IPS DF 4.7 (cell line): ENCODE results near the gene DGCR2.
"Not testable (repeated sequence)": the region's sequence is repeated elsewhere in the genome, so short reads cannot be mapped to it uniquely, and the experiment has no call there.

Experiments used
- DNase-seq: peaks from one replicate; pipeline ENCODE4 v3.0.0-alpha.2; 2013; ENCODE audit warnings: low spot score; ENCODE audit errors: extremely low read depth

DGCR2 gene

DNA sequence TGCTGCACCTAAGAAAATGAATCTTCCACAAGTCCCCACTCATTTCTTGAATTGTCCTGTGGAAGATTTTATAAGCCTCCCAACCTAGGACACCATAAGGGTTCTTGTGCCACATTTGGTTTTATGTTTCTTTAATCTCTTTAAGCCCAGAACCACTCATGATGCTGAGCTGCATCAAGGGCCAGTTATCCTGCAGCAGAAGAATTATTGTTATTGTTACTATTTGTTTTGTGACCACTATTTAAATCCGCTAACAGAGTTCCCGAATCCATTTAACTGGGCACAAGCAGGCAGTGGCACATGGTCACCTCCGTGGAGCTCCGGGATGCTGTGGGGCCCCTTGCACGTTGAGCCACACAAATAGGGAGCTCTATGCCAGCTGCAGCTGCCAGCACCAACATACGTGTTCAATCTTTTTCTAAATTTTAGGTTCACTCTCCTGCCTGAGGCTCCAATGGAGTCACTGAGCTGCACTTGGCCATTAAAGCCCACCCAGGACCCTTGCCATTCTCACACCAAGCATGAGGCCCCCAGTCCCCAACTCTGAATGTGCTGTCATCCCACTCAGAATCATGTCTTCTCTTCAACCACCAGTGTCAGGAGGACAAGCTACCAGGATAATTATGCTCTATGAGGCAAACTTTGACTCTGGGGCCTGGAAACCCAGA lies 60.6 kb downstream of the DGCR2 start:
- DNase-seq, result no peak

DNA sequence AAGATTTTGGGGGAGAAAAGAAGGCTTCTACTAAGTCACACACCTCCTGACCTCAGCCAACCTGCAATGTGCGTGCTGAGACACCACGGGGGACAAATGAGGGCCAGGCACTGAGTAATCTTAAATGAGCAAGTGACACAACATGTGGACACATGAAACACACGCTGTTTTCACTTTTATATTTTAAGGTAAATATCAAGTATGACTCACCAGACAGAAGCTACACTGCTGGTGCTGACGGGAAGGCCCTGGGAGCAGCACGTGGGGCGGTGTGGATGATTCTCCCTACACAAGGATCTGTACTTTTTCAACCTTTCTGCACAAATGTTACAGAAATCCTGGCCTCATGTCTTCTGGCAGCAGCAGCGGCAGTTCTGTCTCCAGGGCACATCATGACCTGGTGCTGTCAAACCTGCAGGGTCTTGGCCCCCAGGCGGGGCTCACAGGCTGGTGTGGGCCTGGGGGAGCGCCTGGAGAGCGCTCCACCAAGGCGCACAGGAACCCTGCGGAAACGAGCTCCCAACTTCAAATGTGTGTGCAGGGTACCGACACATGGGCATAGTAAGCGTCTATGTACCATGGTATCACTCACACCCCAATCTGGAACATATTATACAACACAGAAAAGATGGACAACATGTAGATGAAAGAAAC lies 61.7 kb downstream of the DGCR2 start:
- DNase-seq, result no peak

DNA sequence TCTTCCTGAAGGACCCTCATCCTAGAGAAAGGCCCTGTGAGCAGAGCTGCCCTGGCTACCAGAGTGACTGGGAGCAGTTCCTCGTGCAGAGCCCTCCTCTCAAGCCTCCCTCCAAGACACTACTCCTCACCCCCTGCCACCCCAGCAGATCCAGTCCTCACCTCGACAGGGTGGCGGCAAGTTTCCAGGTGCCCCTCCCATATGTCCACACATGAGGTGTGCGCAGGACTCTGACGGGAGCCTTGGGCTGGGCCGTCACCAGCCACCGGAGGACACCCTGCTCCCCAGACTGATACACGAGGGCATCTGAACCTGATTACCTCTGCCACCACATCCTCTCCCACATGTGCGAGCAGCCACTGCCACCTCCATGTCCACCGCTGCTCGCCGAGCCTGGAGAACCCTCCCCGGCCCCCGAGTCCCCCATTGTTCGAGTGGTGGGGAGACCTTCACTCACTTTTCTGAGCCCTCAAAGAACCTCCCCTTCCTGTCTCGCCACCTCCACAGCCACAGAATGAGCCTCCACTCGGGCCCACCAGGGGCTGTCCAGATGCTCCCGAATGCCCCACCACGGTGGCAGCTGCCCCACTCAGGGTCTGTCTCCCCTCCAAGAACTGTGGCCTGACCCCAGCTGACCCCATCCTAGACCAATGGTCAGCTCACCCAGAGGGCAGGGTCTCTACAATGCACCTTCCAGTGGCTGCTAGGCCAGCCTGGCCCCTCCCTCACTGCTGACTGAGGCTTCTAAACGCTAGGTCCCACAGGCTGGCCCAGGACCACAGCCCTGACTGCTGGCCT lies 62.5 kb downstream of the DGCR2 start:
- no peak for DNase-seq

DNA sequence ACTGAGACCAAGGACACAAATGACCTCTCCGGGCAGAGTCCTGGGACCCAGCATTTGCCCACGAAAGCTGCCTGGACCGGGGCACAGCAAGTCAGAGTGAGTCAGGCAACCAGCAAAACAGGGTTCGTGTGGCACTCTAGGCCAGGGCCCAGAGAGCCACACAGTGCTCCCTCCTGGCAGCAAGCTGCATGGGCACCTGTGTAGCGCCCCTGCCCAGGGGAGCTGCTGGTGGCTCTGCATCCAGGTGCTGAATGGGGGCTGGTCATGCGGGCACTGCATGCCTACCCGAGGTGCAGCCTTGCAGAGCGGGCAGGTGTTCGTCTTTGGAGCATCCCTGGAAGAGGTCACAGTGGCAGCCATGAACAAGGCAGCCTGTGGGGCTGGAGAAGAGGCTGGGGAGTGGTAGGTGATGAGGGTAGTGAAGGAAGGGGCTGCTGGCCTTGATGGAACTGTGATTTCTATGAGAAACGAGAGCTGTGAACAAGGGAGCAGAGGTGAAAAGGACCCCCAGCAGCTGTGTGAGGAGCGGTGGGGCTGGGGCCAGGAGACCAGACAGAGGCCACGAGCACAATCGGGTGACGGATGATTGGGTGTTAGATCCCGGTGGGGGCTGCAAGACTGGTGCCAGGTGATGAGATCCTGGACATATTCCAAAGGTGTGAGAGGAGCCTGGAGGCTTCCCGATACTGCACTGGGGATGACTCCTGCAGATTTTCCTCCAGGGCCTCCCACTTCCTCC lies 63.3 kb downstream of the DGCR2 start:
- no peak for DNase-seq

DNA sequence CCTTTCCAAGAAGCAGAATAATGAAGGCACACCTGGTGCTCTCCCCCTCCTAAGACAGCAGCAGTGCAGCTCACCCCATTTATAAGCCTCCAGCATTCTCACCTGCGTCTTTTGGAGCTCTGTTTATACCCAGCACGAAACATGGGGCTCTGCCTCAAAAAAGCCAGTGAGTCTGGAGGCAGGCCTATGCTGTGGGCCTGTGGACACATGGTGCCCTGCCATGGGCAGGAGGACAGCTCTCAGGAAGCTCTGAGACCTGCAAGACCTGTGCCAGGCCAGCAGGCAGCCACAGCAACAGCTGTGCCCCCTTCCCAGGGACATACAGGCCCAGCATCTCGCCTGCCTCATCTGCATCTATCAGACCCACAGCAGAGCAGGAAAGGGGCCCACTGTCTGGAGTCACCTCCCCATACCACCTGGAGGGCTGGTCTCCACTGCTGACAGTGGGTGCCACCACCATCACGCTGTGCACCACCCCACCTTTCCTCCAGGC lies 64.2 kb downstream of the DGCR2 start:
- DNase-seq, result no peak

DNA sequence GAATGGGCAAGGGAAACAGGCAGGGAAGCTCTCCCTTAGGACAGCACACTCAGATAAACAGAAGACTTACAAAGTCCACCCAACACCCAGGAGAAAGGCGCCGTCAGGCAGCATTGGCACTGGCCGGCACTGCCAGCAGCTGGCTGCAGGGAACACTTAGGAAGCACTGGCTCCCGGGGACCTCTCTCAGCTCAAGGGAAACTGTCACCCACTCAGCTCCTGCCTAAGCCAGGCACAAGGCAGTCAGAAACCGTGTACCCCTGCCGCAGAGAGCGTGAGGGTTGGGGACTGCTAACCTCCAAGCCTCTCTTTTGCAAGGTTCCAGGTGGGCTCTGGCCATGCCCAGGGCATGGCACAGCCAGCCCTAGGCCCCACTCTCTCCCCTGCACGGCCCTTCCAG lies 64.7 kb downstream of the DGCR2 start:
- DNase-seq, result no peak

DNA sequence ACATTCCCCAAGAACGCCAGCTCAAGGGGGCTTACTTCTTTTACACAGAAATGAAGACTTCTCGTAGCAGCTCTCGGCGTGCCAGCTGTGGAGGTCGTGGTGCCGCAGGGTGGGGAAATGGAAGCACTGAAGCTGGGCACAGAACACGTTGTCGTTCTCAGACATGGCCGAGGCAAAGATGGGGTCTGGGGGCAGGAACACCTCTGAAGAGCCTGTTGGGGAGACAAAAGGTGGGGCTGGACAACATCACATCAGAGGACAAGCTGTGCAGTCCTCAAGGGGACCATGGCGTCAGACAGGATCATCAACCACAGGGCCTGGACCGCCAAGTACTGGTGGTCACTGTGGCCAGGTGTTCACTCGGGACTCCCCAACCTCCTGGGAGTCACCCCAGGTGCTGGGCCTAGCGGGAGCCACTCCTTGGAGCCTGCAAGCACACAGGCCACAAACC lies 65.2 kb downstream of the DGCR2 start:
- no peak for DNase-seq

DNA sequence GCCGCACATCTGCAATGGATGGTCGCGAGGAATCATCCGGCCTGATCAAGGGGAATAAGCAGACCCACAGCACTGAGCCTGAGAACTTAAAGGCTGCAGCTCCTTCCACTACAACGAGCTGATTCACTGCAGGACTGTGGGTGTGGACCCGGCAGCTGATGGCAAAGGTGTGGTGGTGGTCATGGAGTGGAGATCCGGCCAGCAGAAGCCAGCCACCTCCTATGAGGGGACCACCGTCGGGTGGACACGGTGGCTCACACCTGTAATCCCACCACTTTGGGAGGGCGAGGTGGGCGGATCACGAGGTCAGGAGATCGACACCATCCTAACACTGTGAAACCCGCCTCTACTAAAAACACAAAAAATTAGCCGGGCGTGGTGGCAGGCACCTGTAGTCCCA lies 66.4 kb downstream of the DGCR2 start:
- no peak for DNase-seq

DNA sequence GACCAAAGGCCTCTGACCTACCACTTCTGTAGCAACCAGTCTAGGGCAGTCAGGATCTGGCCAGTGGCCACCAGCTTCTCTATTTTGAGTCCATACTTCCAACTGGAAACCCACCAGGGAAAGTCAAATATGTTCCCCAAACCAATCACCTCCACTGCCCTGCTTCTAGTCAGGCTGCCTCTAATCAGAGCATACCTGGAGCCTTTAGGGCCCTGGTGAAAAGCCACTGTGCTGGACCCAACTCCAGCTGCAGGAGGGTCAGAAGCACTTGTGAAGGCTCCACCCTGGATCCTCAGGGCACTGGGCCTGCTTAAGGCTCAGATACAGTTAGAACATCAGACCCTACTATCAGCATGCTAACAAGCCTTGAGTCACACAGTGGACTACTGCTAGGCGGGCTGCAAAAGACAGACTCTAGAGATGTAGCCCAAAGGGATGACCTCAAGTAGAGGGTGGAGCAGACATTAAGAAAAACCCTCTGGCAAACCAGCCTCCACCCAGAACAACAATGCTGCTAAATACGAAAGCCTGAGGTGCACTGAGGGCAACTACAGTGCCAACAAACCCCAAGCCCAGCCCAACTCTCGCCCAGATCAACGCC lies 69.2 kb downstream of the DGCR2 start:
- no peak for DNase-seq

DNA sequence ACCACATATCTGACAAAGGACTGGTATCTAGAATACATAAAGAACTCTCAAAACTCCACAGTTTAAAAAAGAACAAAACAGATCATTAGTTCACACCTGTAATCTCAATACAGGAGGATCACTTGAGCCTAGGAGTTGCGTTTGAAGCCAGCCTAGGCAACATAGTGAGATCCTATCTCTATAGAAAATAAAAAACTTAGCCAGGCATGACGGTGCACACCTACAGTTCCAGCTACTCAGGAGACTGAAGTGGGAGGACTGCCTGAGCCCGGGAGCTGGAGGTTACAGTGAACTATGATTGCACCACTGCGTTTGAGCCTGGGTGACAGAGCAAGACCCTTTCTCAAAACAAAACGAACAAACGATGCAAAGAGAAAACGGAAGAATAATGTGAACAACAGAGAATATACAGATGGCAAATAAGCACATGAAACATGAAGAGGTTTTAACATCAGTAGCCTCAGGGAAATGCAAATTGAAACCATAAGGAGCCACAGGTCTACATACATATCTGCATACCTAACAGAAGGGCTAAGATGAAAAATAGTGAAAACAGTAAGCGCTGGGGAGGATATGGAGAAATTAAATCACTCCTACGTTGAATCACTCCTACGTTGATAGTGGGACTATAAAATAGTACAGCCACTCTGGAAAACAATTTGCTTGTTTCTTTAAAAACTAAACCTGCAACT lies 70.7 kb downstream of the DGCR2 start:
- DNase-seq, result no peak

DNA sequence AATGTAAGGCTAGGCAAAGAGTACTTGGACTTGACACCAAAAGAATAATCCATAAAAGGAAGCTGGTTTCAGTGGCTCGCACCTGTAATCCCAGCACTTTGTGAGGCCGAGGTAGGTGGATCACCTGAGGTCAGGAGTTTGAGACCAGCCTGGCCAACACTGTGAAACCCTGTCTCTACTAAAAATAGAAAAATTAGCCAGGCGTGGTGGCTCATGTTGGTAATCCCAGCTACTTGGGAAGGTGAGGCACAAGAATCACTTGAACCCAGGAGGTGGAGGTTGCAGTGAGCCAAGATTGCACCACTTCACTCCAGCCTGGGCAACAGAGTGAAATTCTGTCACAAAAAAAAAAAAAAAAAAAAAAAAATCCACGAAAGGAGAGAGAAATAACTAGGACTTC lies 71.4 kb downstream of the DGCR2 start:
- DNase-seq, result not testable (repeated sequence)

DNA sequence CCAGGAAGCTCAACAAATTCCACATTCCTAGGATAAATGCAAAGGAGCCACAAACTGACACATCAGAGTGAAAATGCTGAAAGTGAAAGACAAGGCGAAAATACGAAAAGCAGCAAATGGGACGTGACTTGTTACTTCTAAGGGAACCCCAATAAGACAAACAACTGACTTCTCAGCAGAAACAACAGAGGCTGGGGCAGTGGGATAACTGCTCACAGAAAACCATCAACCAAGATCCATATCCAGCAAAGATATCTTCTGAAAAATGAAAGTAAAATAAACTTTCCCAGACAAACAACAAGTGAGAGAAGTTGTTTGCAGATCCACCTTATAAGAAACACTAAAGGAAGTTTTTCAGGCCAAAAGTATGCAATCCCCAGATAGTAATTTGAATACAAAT lies 72.1 kb downstream of the DGCR2 start:
- no peak for DNase-seq

DNA sequence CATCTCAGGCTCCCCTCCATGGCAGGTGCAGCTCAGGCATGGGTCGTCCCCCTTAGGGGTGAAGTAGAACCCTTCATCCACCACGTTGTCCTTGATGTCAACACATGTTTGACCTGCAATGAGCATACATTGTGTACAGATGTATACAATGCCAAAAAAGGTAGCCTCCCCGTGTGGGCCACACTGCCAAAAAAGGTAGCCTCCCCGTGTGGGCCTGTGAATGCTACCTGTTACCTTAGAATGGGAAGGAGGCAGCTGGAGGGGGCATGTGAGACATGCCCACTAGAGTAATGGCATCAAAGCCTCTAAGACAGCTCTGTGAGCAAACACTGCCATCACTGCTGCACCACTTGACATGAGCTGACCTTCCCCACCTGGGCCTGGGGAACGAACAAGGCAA lies 73.7 kb downstream of the DGCR2 start:
- DNase-seq, result no peak

DNA sequence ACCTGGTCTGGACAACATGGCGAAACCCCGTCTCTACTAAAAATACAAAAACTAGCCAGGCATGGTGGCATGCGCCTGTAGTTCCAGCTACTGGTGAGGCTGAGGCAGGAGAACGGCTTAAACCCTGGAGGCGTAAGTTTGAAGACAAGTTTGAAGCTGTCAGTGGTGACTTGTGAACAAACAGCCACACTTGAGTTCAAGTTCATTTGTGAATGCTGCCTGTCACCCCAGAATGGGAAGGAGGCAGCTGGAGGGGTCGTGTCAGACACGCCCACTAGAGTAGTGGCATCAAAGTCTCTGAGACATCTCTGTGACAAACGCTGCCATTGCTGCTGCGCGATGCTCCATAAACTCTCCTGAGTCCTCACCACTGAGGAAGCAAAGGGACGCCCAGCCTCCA lies 74.2 kb downstream of the DGCR2 start:
- no peak for DNase-seq

DNA sequence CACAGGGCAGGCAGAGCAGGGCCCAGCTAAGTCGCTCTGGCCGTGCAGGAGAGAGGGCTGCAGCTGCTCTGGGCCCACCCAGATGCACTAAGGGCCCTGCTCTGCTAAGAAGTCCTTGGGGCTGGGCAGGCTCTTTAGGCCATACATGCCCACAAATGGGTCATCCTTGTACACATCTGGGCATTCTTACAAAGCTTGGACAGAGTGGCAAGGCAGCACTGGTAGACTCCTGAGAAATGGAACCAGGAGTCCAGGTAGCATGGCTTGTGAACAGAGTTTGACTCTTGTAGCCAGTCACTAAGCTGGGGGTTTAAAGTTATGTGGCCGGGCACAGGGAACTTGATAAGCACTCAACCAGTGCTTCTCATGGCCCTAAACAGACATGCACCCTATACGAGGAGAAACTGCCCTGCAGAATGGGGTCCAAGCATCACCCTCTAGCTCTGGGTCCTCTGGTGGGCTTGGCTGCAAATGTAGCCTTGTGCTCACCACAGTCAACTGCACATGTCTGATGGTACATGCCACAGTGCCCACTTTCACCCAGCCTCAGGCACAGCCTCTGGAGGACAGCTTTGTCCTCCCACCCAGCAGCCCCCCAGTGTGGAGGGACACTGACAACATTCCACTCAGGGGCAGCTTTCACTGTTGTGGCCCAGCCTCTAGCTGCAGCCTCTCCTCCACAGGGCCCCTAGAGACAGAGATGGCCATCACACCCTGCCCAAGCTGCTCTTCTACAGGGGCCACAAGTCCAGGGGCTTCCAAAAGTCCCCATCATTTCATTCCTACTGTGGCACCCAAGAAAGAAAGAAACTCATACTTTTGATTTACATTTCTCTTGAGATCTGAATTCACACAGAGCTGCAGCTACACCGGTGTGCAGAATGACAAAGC lies 75.2 kb downstream of the DGCR2 start:
- DNase-seq, result no peak

DNA sequence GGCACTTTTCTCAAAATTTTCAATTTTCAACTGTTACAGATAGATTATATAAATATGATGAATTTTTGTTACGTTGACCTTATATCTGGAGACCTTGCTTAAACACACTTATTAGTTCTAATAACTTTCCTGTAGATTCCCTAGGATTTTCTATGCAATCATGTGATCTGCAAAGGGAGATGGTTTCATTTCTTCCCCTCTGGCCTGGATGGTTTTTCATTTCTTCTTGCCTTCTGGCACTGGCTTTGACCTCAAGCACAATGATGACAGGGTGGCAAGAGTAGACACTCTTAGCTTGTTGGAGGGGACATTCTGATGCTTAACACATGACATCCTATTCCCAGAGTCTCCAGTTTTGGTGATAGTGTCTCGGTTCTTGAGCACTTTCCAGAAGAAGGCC lies 75.9 kb downstream of the DGCR2 start:
- DNase-seq, result no peak

DNA sequence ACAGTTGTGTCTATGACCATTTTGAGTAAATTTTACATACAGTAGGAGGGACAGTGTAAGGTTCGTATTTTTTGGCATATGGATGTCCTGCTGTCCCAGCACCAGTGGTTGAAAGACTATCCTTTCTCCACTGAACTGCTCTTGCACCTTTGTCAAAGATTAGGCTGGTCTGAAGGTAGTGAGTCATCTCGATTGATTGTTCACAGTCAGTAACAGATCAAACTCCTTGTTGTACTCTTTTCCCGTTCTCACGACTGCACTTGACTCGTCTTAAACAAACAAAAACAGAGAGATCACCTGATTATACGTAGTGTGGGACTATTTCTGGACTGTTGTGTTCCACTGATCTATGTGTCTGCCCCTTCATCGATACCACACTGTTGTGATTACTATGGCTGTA lies 77.1 kb downstream of the DGCR2 start:
- no peak for DNase-seq

DNA sequence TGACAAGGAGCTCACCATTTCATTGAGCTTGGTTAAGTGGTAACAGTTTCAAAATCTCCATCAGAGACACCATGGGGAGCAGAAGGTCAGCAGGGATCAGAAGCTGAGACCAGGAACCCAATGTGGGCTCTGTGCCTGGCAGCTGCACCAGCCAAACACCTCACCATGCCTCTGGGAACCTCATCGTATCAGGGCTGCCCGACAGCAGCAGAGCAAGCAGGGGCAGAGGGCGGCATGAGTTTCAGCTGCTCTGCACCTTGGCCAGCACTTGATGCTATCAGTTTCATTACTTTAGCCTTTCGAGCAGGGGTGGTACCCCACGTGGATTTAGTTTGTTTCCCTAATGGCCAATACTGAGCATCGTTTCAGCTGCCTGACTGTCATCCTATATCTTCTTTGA lies 77.8 kb downstream of the DGCR2 start:
- DNase-seq, result no peak
